Endothelial cell of umbilical vein (primary cell): Measurements from ENCODE around the gene FBXO44. TPM values are rescaled to one million over a fixed set of nuclear protein-coding genes. Genes with fewer than 3 reads are reported as not detected.

ENCODE experiments used
- BruUV-seq: library from RNA; stranded (reverse); fragments of 400-500 nt; replicated peaks from 2 replicates; lab custom pipeline; 2021; lab: Mats Ljungman, UMichigan
- CTCF ChIA-PET: fragments of 300-600, 350-600 bp; sonication (Branson Sonifier 250); formaldehyde crosslinking; loops from one replicate; lab custom pipeline; 2021; ENCODE audit warnings: antibody characterized with exemption, inconsistent platforms; lab: Charles Lee
- POLR2A ChIA-PET: fragments of 300-600, 350-600 bp; sonication (Branson Sonifier 250); formaldehyde crosslinking; loops from one replicate; lab custom pipeline; 2021; ENCODE audit warnings: antibody characterized with exemption, inconsistent platforms; lab: Charles Lee
- DNase-seq: peaks from one replicate; pipeline ENCODE4 v3.0.0-alpha.2; 2011; ENCODE audit warnings: low read depth, low spot score
- FAIRE-seq: peaks from 2 replicates; lab custom pipeline; 2011; peaks lifted over from hg19 to GRCh38; lab: Jason Lieb, UNC
- H2AFZ ChIP-seq: 2 replicates; pipeline ENCODE4 v1.6.0; 2012; ENCODE audit warnings: low read depth, low read length, control low read depth, inconsistent platforms
- H3K27ac ChIP-seq: 2 replicates; pipeline ENCODE4 v1.5.1; 2011; ENCODE audit warnings: low read depth, mild to moderate bottlenecking, control low read depth, low read length, moderate library complexity; ENCODE audit not compliant: insufficient read depth
- H3K27me3 ChIP-seq, 2 experiments: 2 replicates each; pipeline versions ENCODE4 v1.6.0 to v1.6.1; 2011; ENCODE audit warnings: low read length in 2 of 2, mixed read lengths in 1 of 2; ENCODE audit not compliant: control insufficient read depth in 2 of 2, insufficient read depth in 2 of 2
- H3K36me3 ChIP-seq, 2 experiments: 2 replicates in 1 of 2; 3 replicates in 1 of 2; pipeline ENCODE4 v1.5.1; 2011; ENCODE audit warnings: low read length in 2 of 2, mild to moderate bottlenecking in 1 of 2, moderate library complexity in 1 of 2; ENCODE audit not compliant: control insufficient read depth in 2 of 2, insufficient read depth in 2 of 2; ENCODE audit errors: extremely low read depth in 1 of 2
- H3K4me1 ChIP-seq: 3 replicates; pipeline ENCODE4 v1.5.1; 2011; ENCODE audit warnings: mild to moderate bottlenecking, low read length; ENCODE audit not compliant: control insufficient read depth, insufficient read depth; ENCODE audit errors: extremely low read depth
- H3K4me2 ChIP-seq: 2 replicates; pipeline ENCODE4 v1.6.1; 2011; ENCODE audit warnings: low read length, control low read depth, mixed read lengths; ENCODE audit not compliant: insufficient read depth
- H3K4me3 ChIP-seq, 3 experiments: fragments of 200-600 bp in 1 of 3; sonication (generic), shearing (Covaris generic) in 1 of 3; replicated peaks in 1 of 3; 2 replicates each; pipeline ENCODE4 v1.5.1; 2011 to 2016; ENCODE audit warnings: control low read depth in 3 of 3, low read length in 3 of 3, mild to moderate bottlenecking in 2 of 3, inconsistent platforms in 1 of 3, low read depth in 1 of 3, moderate library complexity in 1 of 3; ENCODE audit not compliant: insufficient read depth in 1 of 3
- H3K79me2 ChIP-seq: 2 replicates; pipeline ENCODE4 v1.6.0; 2012; ENCODE audit warnings: low read length, inconsistent platforms; ENCODE audit not compliant: control insufficient read depth, insufficient read depth
- H3K9ac ChIP-seq: replicated peaks from 2 replicates; pipeline ENCODE3; 2011; ENCODE audit warnings: low read length, control low read depth; ENCODE audit not compliant: insufficient read depth; ENCODE audit errors: extremely low read depth
- H3K9me1 ChIP-seq: replicated peaks from 3 replicates; pipeline ENCODE4 v1.6.0; 2011; ENCODE audit warnings: mild to moderate bottlenecking, low read length; ENCODE audit not compliant: control insufficient read depth, insufficient read depth; ENCODE audit errors: extremely low read depth
- H3K9me3 ChIP-seq: replicated peaks from 2 replicates; pipeline ENCODE4 v1.5.1; 2012; ENCODE audit warnings: low read length, inconsistent platforms; ENCODE audit not compliant: control insufficient read depth, insufficient read depth
- H4K20me1 ChIP-seq: replicated peaks from 2 replicates; pipeline ENCODE3; 2011; ENCODE audit warnings: mild to moderate bottlenecking, low read length; ENCODE audit not compliant: control insufficient read depth, insufficient read depth; ENCODE audit errors: extremely low read depth
- EZH2 ChIP-seq: IDR thresholded peaks from 2 replicates; pipeline ENCODE4 v1.6.1; 2012; ENCODE audit warnings: borderline replicate concordance, low read depth, mild to moderate bottlenecking, moderate library complexity, low read length, inconsistent platforms; ENCODE audit not compliant: severe bottlenecking
- GATA2 ChIP-seq: IDR thresholded peaks from 2 replicates; pipeline ENCODE4 v1.7.0; 2011; ENCODE audit warnings: low read depth, mild to moderate bottlenecking, moderate library complexity, mixed read lengths, low read length; ENCODE audit not compliant: insufficient read length, insufficient read depth
- JUN ChIP-seq: IDR thresholded peaks from 2 replicates; pipeline ENCODE4 v1.6.1; 2011; ENCODE audit warnings: borderline replicate concordance, low read depth; ENCODE audit not compliant: insufficient read length, insufficient read depth
- MYC ChIP-seq: IDR thresholded peaks from one replicate; pipeline ENCODE4 v1.6.1; 2011; ENCODE audit warnings: mild to moderate bottlenecking, low read depth, low read length
- POLR2A ChIP-seq: IDR thresholded peaks from 2 replicates; pipeline ENCODE4 v1.6.1; 2012; ENCODE audit warnings: low read depth, mild to moderate bottlenecking, control low read depth, low read length
- POLR2AphosphoS5 ChIP-seq: IDR thresholded peaks from 2 replicates; pipeline ENCODE4 v1.6.1; 2012; ENCODE audit warnings: low read depth, mild to moderate bottlenecking, control low read depth, low read length, moderate library complexity; ENCODE audit not compliant: insufficient read depth
- dilution Hi-C: fragments of 300-500 bp; cut with MboI; formaldehyde crosslinking; loops from one replicate; pipeline ENCODE4 v1.15.0; 2019; ENCODE audit warnings: low sequenced_read_pairs; ENCODE audit not compliant: extremely low pct_ligation_motif_present
- intact Hi-C: fragments of 100-400 bp; cut with micrococcal nuclease; formaldehyde crosslinking; loops from one replicate; pipeline ENCODE4 v1.10.0; 2022
- polyA plus RNA-seq, 4 experiments: library from polyadenylated mRNA; depleted of rRNA in 3 of 4; stranded (reverse) in 3 of 4; unstranded in 1 of 4; fragments of >200 nt; gene quantifications; 2 replicates each; pipeline versions ENCODE4 v1.2.1 to v1.2.3, GENCODE V29; 2011 to 2012; ENCODE audit warnings: missing spikeins in 1 of 4
- total RNA-seq: library from RNA; stranded (reverse); gene quantifications from 2 replicates; pipeline ENCODE4 v1.2.3, GENCODE V29; 2021

Gene FBXO44
- total and polyA plus RNA-seq, 2 donors (not counting 3 experiments of a cell fraction or from before 2014, with no cell fraction given): 16.8 to 22.5 TPM

DNA sequence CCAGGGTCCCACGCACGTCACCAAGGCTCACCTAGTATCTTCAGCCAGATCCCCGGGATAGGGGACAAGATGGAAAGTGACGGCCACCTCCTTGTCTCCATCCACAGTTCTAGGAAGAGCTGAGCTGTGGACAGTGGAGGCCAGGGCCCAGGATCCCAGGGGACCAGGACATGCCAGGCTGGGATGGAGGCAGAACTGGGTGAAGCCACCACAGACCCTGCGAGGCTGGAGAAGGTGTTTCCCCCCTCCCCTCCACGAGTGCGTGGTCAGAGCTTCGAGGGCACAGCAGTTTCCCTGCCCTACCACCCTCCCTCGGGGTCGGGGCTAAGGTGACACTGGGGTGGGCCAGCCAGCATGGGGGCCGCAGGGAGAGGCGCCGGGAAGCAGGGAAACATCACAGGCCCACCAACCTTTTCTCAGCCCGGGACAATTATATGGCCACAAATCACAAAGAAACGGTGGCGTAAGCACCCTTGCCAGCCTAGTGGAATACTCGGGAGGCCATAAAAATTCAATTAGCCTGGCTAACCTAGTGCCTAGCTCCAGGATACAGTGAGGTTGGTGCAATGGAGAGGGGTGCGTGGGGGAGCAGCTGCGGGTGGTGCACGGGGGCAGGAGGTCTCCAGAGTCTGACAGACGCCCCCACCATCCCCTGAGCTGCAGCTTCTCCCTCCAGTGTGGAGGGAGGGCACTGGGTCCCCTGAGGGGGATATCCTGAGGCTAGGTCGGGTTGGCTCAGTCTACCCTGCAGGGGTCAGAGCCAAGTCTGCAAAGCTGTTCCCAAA is 50.2 kb downstream of the FBXO44 start:
- dilution Hi-C loops: no loop called here
- CTCF ChIA-PET: interaction anchor here (1.0 to 2.1 kb wide), 2 partner anchors 12 to 14 kb away, joined by 3 to 6 read pairs; no protein-coding TSS in a partner anchor
- H3K27me3 ChIP-seq: peaks cover 12 to 20% of the 10 kb centered on the region in 2 experiments
- H3K9me1 ChIP-seq: no peaks in the 10 kb centered on the region
- no peaks in the 10 kb centered on the region for H3K4me1 ChIP-seq
- no peaks in the 10 kb centered on the region for H3K36me3 ChIP-seq
- no peaks in the 10 kb centered on the region for H3K9me3 ChIP-seq
- H3K4me2 ChIP-seq: no peak overlapping the region
- DNase-seq: no peak
- no peak for FAIRE-seq
- H3K27ac ChIP-seq: no peak overlapping the region
- intact Hi-C loops: no loop called here
- no peak overlapping the region for H3K4me3 ChIP-seq
- POLR2A ChIA-PET: no interaction called here
- no TSS peak for BruUV-seq
- no peak overlapping the region for H2AFZ ChIP-seq
- no peak for TF ChIP-seq POLR2A
- H3K79me2 ChIP-seq: no peaks in the 10 kb centered on the region
- H4K20me1 ChIP-seq: no peaks in the 10 kb centered on the region
- H3K9ac ChIP-seq: no peak overlapping the region

DNA sequence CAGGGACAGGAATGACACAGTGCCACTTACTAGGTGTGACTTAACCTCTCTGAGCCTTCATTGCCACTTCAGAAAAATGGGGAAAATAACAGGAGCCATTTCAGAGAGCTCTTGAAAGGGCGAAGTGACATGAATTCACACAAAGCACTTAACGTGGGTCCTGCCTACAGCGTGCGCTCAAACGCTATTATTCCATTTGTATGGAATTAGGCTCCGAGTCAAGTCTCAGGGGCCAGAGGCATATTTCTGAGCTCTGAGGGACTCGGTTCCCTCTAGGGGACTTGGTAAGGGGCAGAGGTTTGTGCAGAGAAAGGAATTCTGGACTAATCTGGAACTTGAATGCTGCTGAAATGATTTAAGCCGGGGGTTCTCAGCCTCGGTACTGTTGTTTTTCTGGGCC is 50.9 kb downstream of the FBXO44 start:
- peaks cover 11 to 20% of the 10 kb centered on the region in 2 experiments for H3K27me3 ChIP-seq
- no peak for TF ChIP-seq MYC
- TF ChIP-seq POLR2AphosphoS5: no peak
- no peak for TF ChIP-seq GATA2
- TF ChIP-seq POLR2A: no peak
- no peak for TF ChIP-seq EZH2
- TF ChIP-seq JUN: no peak
- H4K20me1 ChIP-seq: no peaks in the 10 kb centered on the region
- CTCF ChIA-PET: interaction anchor here (0.9 to 6.0 kb wide), 3 partner anchors 11 to 55 kb away, joined by 3 to 39 read pairs (median 3); no protein-coding TSS in a partner anchor
- H3K9ac ChIP-seq: no peak overlapping the region
- BruUV-seq: no TSS peak
- no peak overlapping the region for H2AFZ ChIP-seq
- dilution Hi-C loops: no loop called here
- POLR2A ChIA-PET: no interaction called here
- no peaks in the 10 kb centered on the region for H3K36me3 ChIP-seq
- no peaks in the 10 kb centered on the region for H3K79me2 ChIP-seq
- no peak for FAIRE-seq
- H3K27ac ChIP-seq: no peak overlapping the region
- no peak for DNase-seq
- H3K4me2 ChIP-seq: no peak overlapping the region
- no peak overlapping the region for H3K4me3 ChIP-seq
- no peaks in the 10 kb centered on the region for H3K9me1 ChIP-seq
- no peaks in the 10 kb centered on the region for H3K4me1 ChIP-seq
- intact Hi-C loops: no loop called here
- H3K9me3 ChIP-seq: no peaks in the 10 kb centered on the region
